ENCODE data around the gene MISFA.
"Not testable (repeated sequence)": the region's sequence is repeated elsewhere in the genome, so short reads cannot be mapped to it uniquely, and the experiment has no call there.

MISFA gene

DNA sequence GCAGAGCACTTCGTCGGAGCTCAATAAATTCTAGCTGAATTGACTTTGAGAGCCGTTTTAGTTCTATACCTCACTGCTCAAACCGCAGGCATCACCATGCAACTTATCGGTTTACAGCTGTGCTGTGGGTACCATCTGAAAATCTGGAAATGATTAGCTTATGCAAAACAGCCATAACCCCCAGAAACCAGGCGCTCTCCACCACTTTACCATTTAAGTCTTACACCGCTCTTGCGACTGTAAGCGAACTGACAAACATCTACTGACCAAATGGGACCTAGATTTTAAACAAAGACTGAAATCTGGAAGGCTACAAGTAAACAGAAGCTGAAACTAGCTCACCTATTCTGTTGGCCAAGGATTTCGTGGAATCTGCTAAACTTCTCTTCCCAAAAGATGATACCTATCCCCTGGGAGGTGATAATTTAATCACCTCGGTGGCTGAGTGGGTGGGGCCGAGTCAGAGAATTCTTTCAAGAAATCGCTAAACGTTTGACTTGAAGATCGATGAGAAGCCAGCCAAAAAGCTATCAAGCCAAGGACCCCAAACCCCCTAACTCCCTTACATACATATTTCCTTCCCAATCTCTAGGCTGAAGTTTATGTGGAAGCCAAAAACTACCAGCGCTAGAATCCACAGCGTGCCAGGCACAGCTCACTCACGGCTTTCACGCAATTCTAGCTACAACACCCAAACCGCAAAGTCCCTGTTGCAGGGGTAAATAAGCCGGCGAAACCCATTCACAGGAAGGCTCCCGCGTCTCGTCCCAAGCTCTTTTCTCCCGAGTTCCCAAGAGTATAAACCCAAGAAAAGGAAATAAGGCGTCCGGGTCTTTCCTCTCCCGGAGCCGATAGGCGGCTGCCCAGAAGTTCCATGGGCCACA is 33.9 kb downstream of the MISFA start:
- DNase-seq (ENCODE audit: low read depth in 1 of 2, low spot score in 1 of 2) = no peak
- TF ChIP-seq JUND (IDR thresholded peaks at IDR 0.05; ENCODE audit: low read depth) = no peak
- in situ Hi-C loops (cut with HindIII; ENCODE audit: low pct_unique_long_range_greater_than_20kb, low sequenced_read_pairs) = no loop called here

DNA sequence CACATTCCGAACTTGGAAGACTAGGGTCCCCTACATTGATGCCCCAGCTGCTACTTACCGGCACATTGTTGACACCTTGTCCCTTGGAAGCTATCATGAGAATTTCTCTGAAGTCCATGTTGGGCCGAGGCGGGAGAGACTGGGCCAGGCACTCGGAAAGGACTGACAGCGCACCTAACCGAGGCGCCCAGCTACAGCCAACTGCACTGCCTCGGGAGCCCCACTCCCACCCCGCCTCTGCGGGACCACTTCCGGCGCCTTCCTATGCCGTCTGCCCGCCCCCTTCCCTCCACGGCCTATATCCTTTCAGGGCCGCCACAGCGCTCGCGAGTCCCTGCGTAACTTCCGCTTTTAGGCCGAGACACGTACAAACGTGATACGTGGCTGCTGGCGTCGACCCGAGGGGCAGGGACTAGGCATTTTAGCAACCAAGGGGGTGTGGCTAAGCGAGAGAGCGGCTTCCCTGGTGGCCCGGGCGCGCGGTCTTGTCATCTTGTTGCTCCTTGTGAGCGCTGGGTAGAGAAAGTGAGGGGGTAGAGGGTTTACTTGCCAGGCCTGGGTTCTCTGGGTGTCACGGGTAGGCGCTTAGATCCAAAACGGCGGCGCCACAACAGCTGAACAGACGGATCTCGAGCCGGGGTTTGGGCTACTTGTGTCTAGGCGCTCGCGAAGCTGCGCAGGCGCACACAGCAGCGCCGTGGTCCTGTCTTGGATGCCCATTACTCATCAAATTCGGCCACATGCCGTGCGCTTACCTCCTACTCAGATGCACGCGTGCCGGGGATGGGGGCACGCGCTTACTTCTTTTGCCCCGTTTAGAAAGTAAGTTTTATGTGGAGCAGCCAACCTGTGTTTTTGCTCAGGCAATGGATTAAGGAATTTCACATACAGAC is 34.8 kb downstream of the MISFA start, which contains the start of gene SPTY2D1:
SPTY2D1 (minus strand) TSS at position 203 of the 893 bp plus-strand sequence; CDS start at position 118, 85 bp downstream.
- peak; percentile 77 to 98 for DNase-seq (ENCODE audit: low read depth in 1 of 2, low spot score in 1 of 2)
- in situ Hi-C loops (cut with HindIII; ENCODE audit: low pct_unique_long_range_greater_than_20kb, low sequenced_read_pairs) = no loop called here
- TF ChIP-seq JUND (IDR thresholded peaks at IDR 0.05; ENCODE audit: low read depth) = no peak

DNA sequence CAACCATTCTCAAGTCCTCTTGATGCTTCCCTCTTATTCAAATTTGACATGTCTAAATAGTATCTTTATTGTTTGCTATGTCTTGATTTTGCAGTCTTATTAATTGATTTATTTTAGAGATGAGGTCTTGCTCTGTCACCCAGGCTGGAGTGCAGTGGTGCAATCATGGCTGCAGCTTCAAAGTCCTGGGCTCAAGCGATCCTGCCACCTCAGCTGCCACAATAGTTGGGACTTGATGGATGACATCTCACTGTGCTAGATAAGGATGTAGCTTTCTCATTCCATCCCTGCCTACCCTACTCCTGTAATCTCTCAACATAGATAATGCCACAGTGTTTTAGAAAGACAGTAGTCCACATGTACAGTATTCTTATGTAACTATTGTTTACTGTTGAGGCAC is 42.1 kb downstream of the MISFA start:
- DNase-seq (ENCODE audit: low read depth in 1 of 2, low spot score in 1 of 2) = no peak
- in situ Hi-C loops (cut with HindIII; ENCODE audit: low pct_unique_long_range_greater_than_20kb, low sequenced_read_pairs) = no loop called here
- TF ChIP-seq JUND (IDR thresholded peaks at IDR 0.05; ENCODE audit: low read depth) = no peak

DNA sequence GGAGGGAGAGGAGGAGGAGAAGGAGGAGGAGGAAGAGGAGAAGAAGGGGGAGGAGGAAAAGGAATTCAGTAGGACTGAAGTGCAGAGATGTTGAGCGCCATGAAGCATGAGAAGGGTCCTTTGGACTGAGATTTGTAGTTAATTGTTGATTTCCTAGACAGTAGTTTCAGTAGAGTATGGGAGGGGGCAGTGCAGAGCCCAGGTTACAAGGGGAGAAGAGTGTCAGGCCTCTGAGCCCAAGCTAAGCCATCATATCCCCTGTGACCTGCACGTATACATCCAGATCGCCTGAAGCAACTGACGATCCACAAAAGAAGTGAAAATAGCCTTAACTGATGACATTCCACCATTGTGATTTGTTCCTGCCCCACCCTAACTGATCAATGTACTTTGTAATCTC is 43.4 kb downstream of the MISFA start:
- DNase-seq (ENCODE audit: low read depth in 1 of 2, low spot score in 1 of 2) = not testable (repeated sequence)

DNA sequence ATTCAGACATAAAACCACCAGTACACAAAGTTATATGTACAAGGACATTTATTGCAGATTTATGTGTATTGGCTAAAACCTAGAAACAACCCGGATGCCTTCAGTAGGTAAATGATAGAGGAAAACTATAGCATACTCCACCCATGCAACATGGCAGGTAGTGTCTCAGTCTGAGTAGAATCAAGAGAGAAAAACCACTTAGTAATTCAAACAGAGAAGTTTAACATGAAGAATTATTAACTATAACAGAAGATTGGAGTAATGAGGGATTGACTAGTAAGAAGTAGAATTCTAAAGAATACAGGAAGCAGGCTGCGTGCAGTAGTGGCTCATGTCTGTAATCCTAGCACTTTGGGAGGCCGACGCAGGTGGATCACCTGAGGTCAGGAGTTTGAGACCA is 50.8 kb downstream of the MISFA start:
- in situ Hi-C loops (cut with HindIII; ENCODE audit: low pct_unique_long_range_greater_than_20kb, low sequenced_read_pairs) = no loop called here
- TF ChIP-seq JUND (IDR thresholded peaks at IDR 0.05; ENCODE audit: low read depth) = no peak
- no peak for DNase-seq (ENCODE audit: low read depth in 1 of 2, low spot score in 1 of 2)

More for the DNA sequence above, 43.4 kb downstream of the MISFA start:
- in situ Hi-C loops (cut with HindIII; ENCODE audit: low pct_unique_long_range_greater_than_20kb, low sequenced_read_pairs) = not testable (repeated sequence)

DNA sequence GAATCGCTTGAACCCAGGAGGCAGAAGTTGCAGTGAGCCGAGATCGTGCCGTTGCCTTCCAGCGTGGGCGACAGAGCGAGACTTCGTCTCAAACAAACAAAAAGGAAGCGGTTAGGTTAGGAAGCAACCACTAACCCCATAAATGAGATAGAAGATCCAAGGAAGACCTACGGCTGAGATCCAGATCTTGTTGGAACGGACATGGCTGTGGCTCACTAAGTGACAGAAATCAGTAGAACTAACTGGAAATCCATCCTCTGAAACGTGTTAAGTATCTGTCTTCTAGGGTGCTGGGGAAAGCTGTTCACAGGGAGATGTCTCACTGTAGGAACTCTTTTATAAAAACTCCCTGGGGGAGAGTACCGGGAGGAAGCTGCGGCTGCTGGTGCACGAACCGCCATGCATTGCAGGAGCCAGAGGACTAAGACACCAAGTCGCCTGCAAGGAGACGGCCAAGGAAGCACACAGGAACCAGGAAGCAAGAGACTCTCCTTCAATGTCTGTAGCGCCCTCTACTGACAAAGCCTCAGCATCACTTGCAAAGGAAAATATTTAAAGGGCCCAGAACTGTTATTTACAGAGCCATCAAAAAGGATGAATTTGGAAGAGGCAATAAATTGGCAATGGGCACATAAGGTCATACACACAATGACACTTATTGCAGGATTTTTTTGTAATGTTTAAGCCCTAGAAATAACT is 51.4 kb downstream of the MISFA start:
- DNase-seq (ENCODE audit: low read depth in 1 of 2, low spot score in 1 of 2) = peak; percentile 23 to 91
- in situ Hi-C loops (cut with HindIII; ENCODE audit: low pct_unique_long_range_greater_than_20kb, low sequenced_read_pairs) = no loop called here
- TF ChIP-seq JUND (IDR thresholded peaks at IDR 0.05; ENCODE audit: low read depth) = no peak

Data from T47D (cell line).